HEK293 (cell line): ENCODE results near the gene MTMR4.

Experiments used
- GLIS1 ChIP-seq: fragments of 450-650 bp; formaldehyde crosslinking; IDR thresholded peaks from 2 replicates; pipeline ENCODE4 v1.5.1; 2016; ENCODE audit warnings: missing biosample characterization, missing genetic modification characterization
- GLIS2 ChIP-seq: fragments of 450-650 bp; formaldehyde crosslinking; IDR thresholded peaks from 2 replicates; pipeline ENCODE4 v1.5.1; 2016; ENCODE audit warnings: missing biosample characterization, missing genetic modification characterization
- HOXA7 ChIP-seq: sonication (generic); formaldehyde crosslinking; IDR thresholded peaks from 2 replicates; pipeline ENCODE4 v1.8.1; 2022; ENCODE audit warnings: missing genetic modification reagents, borderline replicate concordance
- ZBTB21 ChIP-seq: fragments of 450-650 bp; formaldehyde crosslinking; IDR thresholded peaks from 2 replicates; pipeline ENCODE4 v1.5.1; 2017; ENCODE audit warnings: missing biosample characterization, missing genetic modification characterization
- ZNF121 ChIP-seq: fragments of 450-650 bp; formaldehyde crosslinking; IDR thresholded peaks from 2 replicates; pipeline ENCODE4 v1.5.1; 2016; ENCODE audit warnings: missing biosample characterization, missing genetic modification characterization
- ZNF132 ChIP-seq: fragments of 450-650 bp; formaldehyde crosslinking; IDR thresholded peaks from 2 replicates; pipeline ENCODE4 v1.5.1; 2017; ENCODE audit warnings: missing biosample characterization, missing genetic modification characterization, borderline replicate concordance
- ZNF174 ChIP-seq: fragments of 450-650 bp; formaldehyde crosslinking; IDR thresholded peaks from 2 replicates; pipeline ENCODE4 v1.5.0; 2017; ENCODE audit warnings: missing biosample characterization, mild to moderate bottlenecking, missing genetic modification characterization
- ZNF221 ChIP-seq: fragments of 450-650 bp; formaldehyde crosslinking; IDR thresholded peaks from 2 replicates; pipeline ENCODE4 v1.5.1; 2017; ENCODE audit warnings: missing biosample characterization, missing genetic modification characterization, borderline replicate concordance
- ZNF239 ChIP-seq: fragments of 450-650 bp; formaldehyde crosslinking; IDR thresholded peaks from 2 replicates; pipeline ENCODE4 v1.5.1; 2016; ENCODE audit warnings: missing biosample characterization, missing genetic modification characterization
- ZNF354C ChIP-seq: fragments of 450-650 bp; formaldehyde crosslinking; IDR thresholded peaks from 2 replicates; pipeline ENCODE4 v1.5.1; 2016; ENCODE audit warnings: missing biosample characterization, missing genetic modification characterization, low read depth, borderline replicate concordance
- ZNF394 ChIP-seq: fragments of 450-650 bp; formaldehyde crosslinking; IDR thresholded peaks from 2 replicates; pipeline ENCODE4 v1.5.1; 2016; ENCODE audit warnings: missing biosample characterization, missing genetic modification characterization, mild to moderate bottlenecking, moderate library complexity, borderline replicate concordance
- ZNF560 ChIP-seq: fragments of 450-650 bp; formaldehyde crosslinking; IDR thresholded peaks from 2 replicates; pipeline ENCODE4 v1.5.1; 2017; ENCODE audit warnings: missing biosample characterization, missing genetic modification characterization, borderline replicate concordance
- ZNF768 ChIP-seq: fragments of 450-650 bp; formaldehyde crosslinking; IDR thresholded peaks from 2 replicates; pipeline ENCODE4 v1.5.1; 2018; ENCODE audit warnings: missing biosample characterization, mild to moderate bottlenecking, missing genetic modification characterization
- ZNF837 ChIP-seq: fragments of 450-650 bp; formaldehyde crosslinking; IDR thresholded peaks from 2 replicates; pipeline ENCODE4 v1.5.1; 2016; ENCODE audit warnings: missing biosample characterization, missing genetic modification characterization
- ZSCAN23 ChIP-seq: fragments of 450-650 bp; formaldehyde crosslinking; IDR thresholded peaks from 2 replicates; pipeline ENCODE4 v1.5.1; 2016; ENCODE audit warnings: missing biosample characterization, missing genetic modification characterization
- TF ChIP-seq, protein P1 (sequence below): fragments of 450-650 bp; formaldehyde crosslinking; IDR thresholded peaks from 2 replicates; pipeline ENCODE4 v1.5.1; 2016; ENCODE audit warnings: missing biosample characterization, missing genetic modification characterization
- TF ChIP-seq, protein P2 (sequence below): fragments of 450-650 bp; formaldehyde crosslinking; IDR thresholded peaks from 2 replicates; pipeline ENCODE4 v1.5.1; 2016; ENCODE audit warnings: missing biosample characterization, missing genetic modification characterization
- TF ChIP-seq, protein P3 (sequence below): fragments of 450-650 bp; formaldehyde crosslinking; IDR thresholded peaks from 2 replicates; pipeline ENCODE4 v1.5.1; 2016; ENCODE audit warnings: missing biosample characterization, missing genetic modification characterization
- TF ChIP-seq, protein P4 (sequence below): fragments of 450-650 bp; formaldehyde crosslinking; IDR thresholded peaks from 2 replicates; pipeline ENCODE4 v1.5.1; 2016; ENCODE audit warnings: missing biosample characterization, missing genetic modification characterization
- TF ChIP-seq, protein P5 (sequence below): fragments of 450-650 bp; formaldehyde crosslinking; IDR thresholded peaks from 2 replicates; pipeline ENCODE4 v1.5.1; 2016; ENCODE audit warnings: missing biosample characterization, missing genetic modification characterization
- TF ChIP-seq, protein P6 (sequence below): fragments of 450-650 bp; formaldehyde crosslinking; IDR thresholded peaks from 2 replicates; pipeline ENCODE4 v1.5.1; 2016; ENCODE audit warnings: missing biosample characterization, missing genetic modification characterization, borderline replicate concordance
- TF ChIP-seq, protein P7 (sequence below): fragments of 450-650 bp; formaldehyde crosslinking; IDR thresholded peaks from 2 replicates; pipeline ENCODE4 v1.5.1; 2016; ENCODE audit warnings: missing biosample characterization, missing genetic modification characterization
- TF ChIP-seq, protein P8 (sequence below): fragments of 450-650 bp; formaldehyde crosslinking; IDR thresholded peaks from 2 replicates; pipeline ENCODE4 v1.5.1; 2017; ENCODE audit warnings: missing biosample characterization, missing genetic modification characterization

The MTMR4 gene

DNA sequence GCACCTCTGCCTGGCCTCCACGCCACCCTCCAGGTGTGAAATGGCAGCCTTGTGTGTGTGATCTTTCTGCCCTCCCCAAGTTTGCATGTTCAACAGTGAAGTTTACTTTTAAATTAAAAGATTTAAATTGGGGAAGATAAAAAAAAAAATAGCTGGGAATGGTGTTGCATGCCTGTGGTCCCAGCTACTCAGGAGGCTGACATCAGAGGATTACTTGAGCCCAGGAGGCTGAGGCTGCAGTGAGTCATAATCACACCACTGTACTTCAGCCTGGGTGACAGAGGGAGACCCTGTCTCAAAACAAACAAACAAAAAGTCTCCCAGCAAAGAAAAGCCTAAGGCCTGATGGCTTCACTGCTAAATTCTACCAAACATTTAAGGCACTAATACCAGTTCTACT lies 61.7 kb downstream of the MTMR4 start (continued):
- TF ChIP-seq, protein P1, sequence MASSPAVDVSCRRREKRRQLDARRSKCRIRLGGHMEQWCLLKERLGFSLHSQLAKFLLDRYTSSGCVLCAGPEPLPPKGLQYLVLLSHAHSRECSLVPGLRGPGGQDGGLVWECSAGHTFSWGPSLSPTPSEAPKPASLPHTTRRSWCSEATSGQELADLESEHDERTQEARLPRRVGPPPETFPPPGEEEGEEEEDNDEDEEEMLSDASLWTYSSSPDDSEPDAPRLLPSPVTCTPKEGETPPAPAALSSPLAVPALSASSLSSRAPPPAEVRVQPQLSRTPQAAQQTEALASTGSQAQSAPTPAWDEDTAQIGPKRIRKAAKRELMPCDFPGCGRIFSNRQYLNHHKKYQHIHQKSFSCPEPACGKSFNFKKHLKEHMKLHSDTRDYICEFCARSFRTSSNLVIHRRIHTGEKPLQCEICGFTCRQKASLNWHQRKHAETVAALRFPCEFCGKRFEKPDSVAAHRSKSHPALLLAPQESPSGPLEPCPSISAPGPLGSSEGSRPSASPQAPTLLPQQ (tag by site-specific recombination) = no peak
- TF ChIP-seq ZNF768 (tag by site-specific recombination) (no peak), ZNF174 (tag by site-specific recombination) (no peak), ZBTB21 (tag by site-specific recombination) (peak; percentile 29; the same call in 1 of the 2 replicates), ZNF560 (no peak), ZNF121 (tag by site-specific recombination) (no peak), ZNF354C (no peak), ZNF221 (no peak), GLIS1 (tag by site-specific recombination) (peak; percentile 85), ZNF132 (no peak), ZSCAN23 (tag by site-specific recombination) (0 out of 2 replicates have a peak, but pooled peaks have one; percentile 49), ZNF394 (tag by site-specific recombination) (peak; percentile 71; the same call in 1 of the 2 replicates), HOXA7 (CRISPR knock-in tag) (no peak), ZNF837 (tag by site-specific recombination) (no peak), ZNF239 (tag by site-specific recombination) (no peak), GLIS2 (tag by site-specific recombination) (0 out of 2 replicates have a peak, but pooled peaks have one; percentile 24)
- TF ChIP-seq, protein P2, sequence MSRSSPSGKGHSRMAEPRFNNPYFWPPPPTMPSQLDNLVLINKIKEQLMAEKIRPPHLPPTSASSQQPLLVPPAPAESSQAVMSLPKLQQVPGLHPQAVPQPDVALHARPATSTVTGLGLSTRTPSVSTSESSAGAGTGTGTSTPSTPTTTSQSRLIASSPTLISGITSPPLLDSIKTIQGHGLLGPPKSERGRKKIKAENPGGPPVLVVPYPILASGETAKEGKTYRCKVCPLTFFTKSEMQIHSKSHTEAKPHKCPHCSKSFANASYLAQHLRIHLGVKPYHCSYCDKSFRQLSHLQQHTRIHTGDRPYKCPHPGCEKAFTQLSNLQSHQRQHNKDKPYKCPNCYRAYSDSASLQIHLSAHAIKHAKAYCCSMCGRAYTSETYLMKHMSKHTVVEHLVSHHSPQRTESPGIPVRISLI = peak; percentile 57; the same call in 1 of the 2 replicates
- TF ChIP-seq, protein P3, sequence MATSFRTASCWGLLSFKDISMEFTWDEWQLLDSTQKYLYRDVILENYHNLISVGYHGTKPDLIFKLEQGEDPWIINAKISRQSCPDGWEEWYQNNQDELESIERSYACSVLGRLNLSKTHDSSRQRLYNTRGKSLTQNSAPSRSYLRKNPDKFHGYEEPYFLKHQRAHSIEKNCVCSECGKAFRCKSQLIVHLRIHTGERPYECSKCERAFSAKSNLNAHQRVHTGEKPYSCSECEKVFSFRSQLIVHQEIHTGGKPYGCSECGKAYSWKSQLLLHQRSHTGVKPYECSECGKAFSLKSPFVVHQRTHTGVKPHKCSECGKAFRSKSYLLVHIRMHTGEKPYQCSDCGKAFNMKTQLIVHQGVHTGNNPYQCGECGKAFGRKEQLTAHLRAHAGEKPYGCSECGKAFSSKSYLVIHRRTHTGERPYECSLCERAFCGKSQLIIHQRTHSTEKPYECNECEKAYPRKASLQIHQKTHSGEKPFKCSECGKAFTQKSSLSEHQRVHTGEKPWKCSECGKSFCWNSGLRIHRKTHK (tag by site-specific recombination) = no peak
- TF ChIP-seq, protein P4, sequence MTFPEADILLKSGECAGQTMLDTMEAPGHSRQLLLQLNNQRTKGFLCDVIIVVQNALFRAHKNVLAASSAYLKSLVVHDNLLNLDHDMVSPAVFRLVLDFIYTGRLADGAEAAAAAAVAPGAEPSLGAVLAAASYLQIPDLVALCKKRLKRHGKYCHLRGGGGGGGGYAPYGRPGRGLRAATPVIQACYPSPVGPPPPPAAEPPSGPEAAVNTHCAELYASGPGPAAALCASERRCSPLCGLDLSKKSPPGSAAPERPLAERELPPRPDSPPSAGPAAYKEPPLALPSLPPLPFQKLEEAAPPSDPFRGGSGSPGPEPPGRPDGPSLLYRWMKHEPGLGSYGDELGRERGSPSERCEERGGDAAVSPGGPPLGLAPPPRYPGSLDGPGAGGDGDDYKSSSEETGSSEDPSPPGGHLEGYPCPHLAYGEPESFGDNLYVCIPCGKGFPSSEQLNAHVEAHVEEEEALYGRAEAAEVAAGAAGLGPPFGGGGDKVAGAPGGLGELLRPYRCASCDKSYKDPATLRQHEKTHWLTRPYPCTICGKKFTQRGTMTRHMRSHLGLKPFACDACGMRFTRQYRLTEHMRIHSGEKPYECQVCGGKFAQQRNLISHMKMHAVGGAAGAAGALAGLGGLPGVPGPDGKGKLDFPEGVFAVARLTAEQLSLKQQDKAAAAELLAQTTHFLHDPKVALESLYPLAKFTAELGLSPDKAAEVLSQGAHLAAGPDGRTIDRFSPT = no peak
- TF ChIP-seq, protein P5, sequence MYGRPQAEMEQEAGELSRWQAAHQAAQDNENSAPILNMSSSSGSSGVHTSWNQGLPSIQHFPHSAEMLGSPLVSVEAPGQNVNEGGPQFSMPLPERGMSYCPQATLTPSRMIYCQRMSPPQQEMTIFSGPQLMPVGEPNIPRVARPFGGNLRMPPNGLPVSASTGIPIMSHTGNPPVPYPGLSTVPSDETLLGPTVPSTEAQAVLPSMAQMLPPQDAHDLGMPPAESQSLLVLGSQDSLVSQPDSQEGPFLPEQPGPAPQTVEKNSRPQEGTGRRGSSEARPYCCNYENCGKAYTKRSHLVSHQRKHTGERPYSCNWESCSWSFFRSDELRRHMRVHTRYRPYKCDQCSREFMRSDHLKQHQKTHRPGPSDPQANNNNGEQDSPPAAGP (tag by site-specific recombination) = no peak
- TF ChIP-seq, protein P6, sequence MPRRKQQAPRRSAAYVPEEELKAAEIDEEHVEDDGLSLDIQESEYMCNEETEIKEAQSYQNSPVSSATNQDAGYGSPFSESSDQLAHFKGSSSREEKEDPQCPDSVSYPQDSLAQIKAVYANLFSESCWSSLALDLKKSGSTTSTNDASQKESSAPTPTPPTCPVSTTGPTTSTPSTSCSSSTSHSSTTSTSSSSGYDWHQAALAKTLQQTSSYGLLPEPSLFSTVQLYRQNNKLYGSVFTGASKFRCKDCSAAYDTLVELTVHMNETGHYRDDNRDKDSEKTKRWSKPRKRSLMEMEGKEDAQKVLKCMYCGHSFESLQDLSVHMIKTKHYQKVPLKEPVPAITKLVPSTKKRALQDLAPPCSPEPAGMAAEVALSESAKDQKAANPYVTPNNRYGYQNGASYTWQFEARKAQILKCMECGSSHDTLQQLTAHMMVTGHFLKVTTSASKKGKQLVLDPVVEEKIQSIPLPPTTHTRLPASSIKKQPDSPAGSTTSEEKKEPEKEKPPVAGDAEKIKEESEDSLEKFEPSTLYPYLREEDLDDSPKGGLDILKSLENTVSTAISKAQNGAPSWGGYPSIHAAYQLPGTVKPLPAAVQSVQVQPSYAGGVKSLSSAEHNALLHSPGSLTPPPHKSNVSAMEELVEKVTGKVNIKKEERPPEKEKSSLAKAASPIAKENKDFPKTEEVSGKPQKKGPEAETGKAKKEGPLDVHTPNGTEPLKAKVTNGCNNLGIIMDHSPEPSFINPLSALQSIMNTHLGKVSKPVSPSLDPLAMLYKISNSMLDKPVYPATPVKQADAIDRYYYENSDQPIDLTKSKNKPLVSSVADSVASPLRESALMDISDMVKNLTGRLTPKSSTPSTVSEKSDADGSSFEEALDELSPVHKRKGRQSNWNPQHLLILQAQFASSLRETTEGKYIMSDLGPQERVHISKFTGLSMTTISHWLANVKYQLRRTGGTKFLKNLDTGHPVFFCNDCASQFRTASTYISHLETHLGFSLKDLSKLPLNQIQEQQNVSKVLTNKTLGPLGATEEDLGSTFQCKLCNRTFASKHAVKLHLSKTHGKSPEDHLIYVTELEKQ (tag by site-specific recombination) = no peak
- TF ChIP-seq, protein P7, sequence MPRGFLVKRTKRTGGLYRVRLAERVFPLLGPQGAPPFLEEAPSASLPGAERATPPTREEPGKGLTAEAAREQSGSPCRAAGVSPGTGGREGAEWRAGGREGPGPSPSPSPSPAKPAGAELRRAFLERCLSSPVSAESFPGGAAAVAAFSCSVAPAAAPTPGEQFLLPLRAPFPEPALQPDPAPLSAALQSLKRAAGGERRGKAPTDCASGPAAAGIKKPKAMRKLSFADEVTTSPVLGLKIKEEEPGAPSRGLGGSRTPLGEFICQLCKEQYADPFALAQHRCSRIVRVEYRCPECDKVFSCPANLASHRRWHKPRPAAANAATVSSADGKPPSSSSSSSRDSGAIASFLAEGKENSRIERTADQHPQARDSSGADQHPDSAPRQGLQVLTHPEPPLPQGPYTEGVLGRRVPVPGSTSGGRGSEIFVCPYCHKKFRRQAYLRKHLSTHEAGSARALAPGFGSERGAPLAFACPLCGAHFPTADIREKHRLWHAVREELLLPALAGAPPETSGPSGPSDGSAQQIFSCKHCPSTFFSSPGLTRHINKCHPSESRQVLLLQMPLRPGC (tag by site-specific recombination) = peak; percentile 71
- TF ChIP-seq, protein P8, sequence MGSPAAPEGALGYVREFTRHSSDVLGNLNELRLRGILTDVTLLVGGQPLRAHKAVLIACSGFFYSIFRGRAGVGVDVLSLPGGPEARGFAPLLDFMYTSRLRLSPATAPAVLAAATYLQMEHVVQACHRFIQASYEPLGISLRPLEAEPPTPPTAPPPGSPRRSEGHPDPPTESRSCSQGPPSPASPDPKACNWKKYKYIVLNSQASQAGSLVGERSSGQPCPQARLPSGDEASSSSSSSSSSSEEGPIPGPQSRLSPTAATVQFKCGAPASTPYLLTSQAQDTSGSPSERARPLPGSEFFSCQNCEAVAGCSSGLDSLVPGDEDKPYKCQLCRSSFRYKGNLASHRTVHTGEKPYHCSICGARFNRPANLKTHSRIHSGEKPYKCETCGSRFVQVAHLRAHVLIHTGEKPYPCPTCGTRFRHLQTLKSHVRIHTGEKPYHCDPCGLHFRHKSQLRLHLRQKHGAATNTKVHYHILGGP (tag by site-specific recombination) = no peak
